ENCODE measurements around the gene KIDINS220. TPM values are rescaled to one million over a fixed set of nuclear protein-coding genes. Genes with fewer than 3 reads are reported as not detected.

The KIDINS220 gene
- total and polyA plus RNA-seq, 9 of the 15 experiments (the other 6 are each of a cell fraction or from before 2014, with no cell fraction given): 15.2 to 48.0 (median 34.4) TPM

- TF ChIP-seq, protein P1, sequence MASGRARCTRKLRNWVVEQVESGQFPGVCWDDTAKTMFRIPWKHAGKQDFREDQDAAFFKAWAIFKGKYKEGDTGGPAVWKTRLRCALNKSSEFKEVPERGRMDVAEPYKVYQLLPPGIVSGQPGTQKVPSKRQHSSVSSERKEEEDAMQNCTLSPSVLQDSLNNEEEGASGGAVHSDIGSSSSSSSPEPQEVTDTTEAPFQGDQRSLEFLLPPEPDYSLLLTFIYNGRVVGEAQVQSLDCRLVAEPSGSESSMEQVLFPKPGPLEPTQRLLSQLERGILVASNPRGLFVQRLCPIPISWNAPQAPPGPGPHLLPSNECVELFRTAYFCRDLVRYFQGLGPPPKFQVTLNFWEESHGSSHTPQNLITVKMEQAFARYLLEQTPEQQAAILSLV (tag; IDR thresholded peaks at IDR 0.05): no peak
- TF ChIP-seq ATF1 (CRISPR knock-in tag; IDR thresholded peaks at IDR 0.05): no peak
- peak; percentile 58 for TF ChIP-seq ATF1 (tag; IDR thresholded peaks at IDR 0.05)
- TF ChIP-seq, protein P2, sequence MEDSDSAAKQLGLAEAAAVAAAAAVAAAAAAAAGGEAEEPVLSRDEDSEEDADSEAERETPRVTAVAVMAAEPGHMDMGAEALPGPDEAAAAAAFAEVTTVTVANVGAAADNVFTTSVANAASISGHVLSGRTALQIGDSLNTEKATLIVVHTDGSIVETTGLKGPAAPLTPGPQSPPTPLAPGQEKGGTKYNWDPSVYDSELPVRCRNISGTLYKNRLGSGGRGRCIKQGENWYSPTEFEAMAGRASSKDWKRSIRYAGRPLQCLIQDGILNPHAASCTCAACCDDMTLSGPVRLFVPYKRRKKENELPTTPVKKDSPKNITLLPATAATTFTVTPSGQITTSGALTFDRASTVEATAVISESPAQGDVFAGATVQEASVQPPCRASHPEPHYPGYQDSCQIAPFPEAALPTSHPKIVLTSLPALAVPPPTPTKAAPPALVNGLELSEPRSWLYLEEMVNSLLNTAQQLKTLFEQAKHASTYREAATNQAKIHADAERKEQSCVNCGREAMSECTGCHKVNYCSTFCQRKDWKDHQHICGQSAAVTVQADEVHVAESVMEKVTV (CRISPR knock-in tag; IDR thresholded peaks at IDR 0.05): no peak
- no peak for TF ChIP-seq FOXK1 (CRISPR knock-in tag; IDR thresholded peaks at IDR 0.05; ENCODE audit: borderline replicate concordance)
- no peak for TF ChIP-seq WHSC1 (IDR thresholded peaks at IDR 0.05; ENCODE audit: low read length)
- no peak for TF ChIP-seq ZBTB8A (IDR thresholded peaks at IDR 0.05; ENCODE audit: partially characterized antibody)
- no peak for TF ChIP-seq KLF13 (tag; IDR thresholded peaks at IDR 0.05; ENCODE audit: borderline replicate concordance, low read depth)
- no peak for TF ChIP-seq ZNF444 (CRISPR knock-in tag; IDR thresholded peaks at IDR 0.05)
- peak; percentile 38; the same call in 1 of the 2 replicates for TF ChIP-seq L3MBTL2 (IDR thresholded peaks at IDR 0.05)
- no peak for TF ChIP-seq PREB (CRISPR knock-in tag; IDR thresholded peaks at IDR 0.05)
- TF ChIP-seq PHF21A (IDR thresholded peaks at IDR 0.05; ENCODE audit: borderline replicate concordance, low read depth): no peak
- no peak for TF ChIP-seq DMBX1 (CRISPR knock-in tag; IDR thresholded peaks at IDR 0.05; ENCODE audit: borderline replicate concordance)
- TF ChIP-seq ZNF23 (CRISPR knock-in tag; IDR thresholded peaks at IDR 0.05): no peak
- no peak for TF ChIP-seq ILK (tag; IDR thresholded peaks at IDR 0.05; ENCODE audit: borderline replicate concordance, low read depth)
- TF ChIP-seq NR4A1 (CRISPR knock-in tag; IDR thresholded peaks at IDR 0.05): no peak
- no peak for TF ChIP-seq NR4A1 (tag; IDR thresholded peaks at IDR 0.05)
- peak; percentile 47; the same call in 1 of the 2 replicates for TF ChIP-seq MEF2D (tag; conservative IDR thresholded peaks at IDR 0.05; ENCODE audit: low read depth)
- TF ChIP-seq EP400 (IDR thresholded peaks at IDR 0.05): no peak; the same call in 1 of the 2 replicates
- no peak for TF ChIP-seq HNRNPUL1 (IDR thresholded peaks at IDR 0.05; ENCODE audit: low read length)
- TF ChIP-seq ZNF699 (CRISPR knock-in tag; IDR thresholded peaks at IDR 0.05; ENCODE audit: insufficient replicate concordance): no peak
- TF ChIP-seq FOXP1 (CRISPR knock-in tag; IDR thresholded peaks at IDR 0.05): no peak
- no peak for TF ChIP-seq GMEB1 (CRISPR knock-in tag; IDR thresholded peaks at IDR 0.05)
- no peak for TF ChIP-seq CBX8 (IDR thresholded peaks at IDR 0.05; ENCODE audit: borderline replicate concordance, extremely low read depth, low read depth, low read length, poor library complexity, severe bottlenecking)
Measured at GRCh38 chr2:8803658-8804379, 33.6 kb downstream of the KIDINS220 start (continued).

Measured in K562 (cell line).